Stimulated activated CD4-positive, alpha-beta T cell treated with anti-CD3 and anti-CD28 coated beads, Interleukin-1b, Interleukin-23, amount 100 ng/mL, for 24 hours (primary cell): ENCODE results near the gene AKAP6.
A peak's percentile ranks its signal among the peaks of the same experiment; 100 is the strongest.

Experiments used
- DNase-seq, 4 experiments: peaks; one replicate each; pipeline ENCODE4 v3.0.0-alpha.2; 2020; ENCODE audit warnings: low read depth in 4 of 4, low spot score in 1 of 4

The AKAP6 gene

GRCh38 chr14:32697114-32697513 is 368.0 kb downstream of the AKAP6 start:
- no peak for DNase-seq

- DNase-seq: no peak
These were observed 368.6 kb downstream of the AKAP6 start for GRCh38 chr14:32697704-32698103.

- DNase-seq: no peak
These were observed 369.7 kb downstream of the AKAP6 start for GRCh38 chr14:32698831-32699230.

DNA sequence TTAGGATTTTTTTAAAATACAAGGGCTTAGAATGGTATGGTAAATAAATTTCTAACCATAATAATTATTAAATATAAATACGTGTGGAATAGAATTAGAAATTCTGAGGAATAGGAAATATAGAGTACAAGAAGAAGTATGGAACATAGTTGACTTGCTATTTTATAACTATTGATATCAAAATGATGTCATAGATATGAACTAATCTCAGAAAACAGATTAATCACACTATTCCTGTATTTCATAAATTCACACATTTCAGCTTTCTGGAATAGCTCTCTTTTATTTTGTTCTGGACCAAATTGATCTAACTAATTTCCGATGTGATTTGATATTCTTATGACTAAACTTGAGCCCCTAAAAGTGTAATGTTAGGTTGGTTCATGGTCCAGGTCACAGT is 372.4 kb downstream of the AKAP6 start:
- no peak for DNase-seq

DNA sequence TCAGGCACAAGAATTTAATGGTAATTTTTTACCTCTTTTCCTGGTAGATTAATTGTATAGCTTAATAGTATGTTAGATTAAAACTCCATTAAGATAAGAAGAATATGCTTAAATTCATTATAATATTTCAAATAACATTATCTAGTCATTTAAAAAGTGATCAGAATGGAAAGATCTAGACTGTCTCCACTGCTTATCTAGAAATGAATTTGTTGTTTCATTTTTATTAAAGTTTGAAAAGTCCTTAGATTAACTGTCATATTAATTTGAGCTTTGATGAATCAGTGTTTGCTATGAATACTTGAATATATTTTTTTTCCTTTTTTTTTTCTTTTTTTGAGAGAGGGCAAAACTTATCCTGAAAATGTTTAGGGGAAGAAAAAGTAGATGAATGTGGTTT is 373.0 kb downstream of the AKAP6 start:
- no peak for DNase-seq

- DNase-seq: peak in 2 of 4 experiments; percentile 1 to 6
These were observed 373.5 kb downstream of the AKAP6 start for GRCh38 chr14:32702562-32702961.

GRCh38 chr14:32703183-32703621 is 374.1 kb downstream of the AKAP6 start:
- DNase-seq: no peak

DNA sequence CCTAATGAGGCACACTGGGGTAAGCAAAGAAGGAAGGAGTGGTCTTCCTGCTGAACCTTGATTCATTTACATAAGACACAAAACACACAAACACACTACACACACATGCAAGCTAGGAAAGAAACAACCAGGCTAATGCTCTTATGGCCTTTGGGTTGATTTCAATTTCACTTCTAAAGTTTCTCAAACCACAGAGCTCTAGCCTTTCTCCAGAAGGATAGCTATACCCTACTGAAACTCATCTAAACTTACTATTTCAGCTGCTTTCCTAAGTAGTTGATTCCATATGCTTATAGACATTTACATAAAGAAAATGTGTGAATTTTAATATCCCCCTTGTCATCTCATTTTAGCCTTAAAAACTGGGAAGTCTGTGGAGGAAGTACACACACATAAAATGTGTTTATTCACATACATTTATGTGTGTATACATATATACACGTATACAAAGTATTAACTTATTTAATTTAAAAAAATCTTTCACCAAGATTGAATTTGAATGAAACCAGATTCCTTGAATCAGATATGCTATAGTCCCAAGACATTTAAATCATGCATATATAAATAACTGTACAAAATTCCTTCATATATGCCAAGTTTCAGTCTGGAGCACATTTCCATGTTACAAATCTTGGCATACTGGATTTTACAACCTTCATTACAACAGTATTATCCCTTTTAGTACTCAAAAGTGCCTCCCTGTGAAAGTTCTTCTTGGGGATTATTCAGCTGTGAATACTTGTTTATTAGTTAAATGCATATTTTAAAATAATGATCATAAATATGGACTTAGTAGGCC is 377.8 kb downstream of the AKAP6 start:
- DNase-seq: no peak

- no peak for DNase-seq
These were observed 378.8 kb downstream of the AKAP6 start for GRCh38 chr14:32707742-32708500.

DNA sequence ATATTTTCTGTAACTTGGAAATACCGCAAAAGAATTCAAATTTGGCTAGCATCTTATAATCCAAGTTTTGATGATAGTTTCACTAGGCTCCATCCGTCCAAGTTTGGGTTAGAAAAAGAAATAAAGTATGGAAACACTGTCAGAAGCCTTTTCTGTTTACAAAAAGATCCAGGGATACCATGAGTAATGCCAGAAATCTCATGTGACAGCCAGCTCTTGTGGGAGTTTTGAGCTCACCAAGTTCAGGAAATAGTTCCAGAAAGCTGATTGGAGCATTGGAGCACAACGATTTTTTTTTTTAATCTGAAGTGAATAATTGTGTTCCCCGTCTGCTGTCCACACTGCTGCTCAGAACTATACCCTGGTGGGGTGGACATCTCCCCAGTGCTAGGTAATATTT is 379.9 kb downstream of the AKAP6 start:
- no peak for DNase-seq

DNA sequence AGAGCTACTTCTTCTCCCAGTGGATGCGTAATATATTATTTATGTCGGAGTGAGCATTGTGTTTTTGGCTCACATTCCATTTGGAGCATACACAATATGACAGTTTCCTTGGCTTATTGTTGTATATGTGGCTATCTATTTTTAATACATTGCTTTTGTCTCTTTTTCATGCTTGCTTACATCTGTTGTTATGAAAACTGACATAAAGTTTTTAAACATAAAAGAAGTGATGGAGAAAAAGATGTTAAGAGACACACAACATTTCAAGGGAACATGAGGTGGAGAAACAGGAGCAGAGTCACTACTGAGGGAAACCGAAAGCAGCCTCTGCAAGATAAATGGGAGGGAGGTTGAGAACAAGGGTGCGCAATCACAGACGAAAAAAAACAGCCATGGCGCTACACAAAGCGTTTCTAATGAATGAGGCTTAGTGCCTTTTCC is 381.2 kb downstream of the AKAP6 start:
- DNase-seq: no peak

- DNase-seq: no peak
These were observed 381.9 kb downstream of the AKAP6 start for GRCh38 chr14:32710731-32711680.

- DNase-seq: no peak
These were observed 384.8 kb downstream of the AKAP6 start for GRCh38 chr14:32713856-32714255.

DNA sequence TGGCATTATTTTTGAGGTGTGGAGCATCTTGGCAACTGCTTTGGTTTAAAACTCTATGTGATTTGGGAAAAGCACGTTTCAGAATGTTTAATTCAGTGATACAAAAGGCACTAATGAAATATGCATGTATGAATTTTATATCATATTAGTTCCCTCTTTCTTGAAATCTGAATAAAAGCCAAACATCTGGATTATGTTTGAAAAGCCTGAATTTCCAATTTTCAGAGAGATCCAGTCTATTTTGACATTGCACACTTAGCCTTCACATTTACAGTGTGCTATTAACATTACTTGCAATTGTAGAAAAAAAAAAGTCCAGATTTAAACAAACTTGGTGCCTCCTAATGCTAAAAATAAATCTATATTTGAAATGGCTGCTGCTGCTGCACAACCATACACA is 390.5 kb downstream of the AKAP6 start:
- no peak for DNase-seq

GRCh38 chr14:32720927-32721326 is 391.8 kb downstream of the AKAP6 start:
- DNase-seq: no peak

GRCh38 chr14:32722631-32723183 is 393.6 kb downstream of the AKAP6 start:
- DNase-seq: no peak

- no peak for DNase-seq
These were observed 395.9 kb downstream of the AKAP6 start for GRCh38 chr14:32724867-32725471.

GRCh38 chr14:32726516-32726915 is 397.4 kb downstream of the AKAP6 start:
- no peak for DNase-seq

GRCh38 chr14:32727832-32728231 is 398.7 kb downstream of the AKAP6 start:
- DNase-seq: no peak

- DNase-seq: no peak
These were observed 399.4 kb downstream of the AKAP6 start for GRCh38 chr14:32728526-32728925.

- no peak for DNase-seq
These were observed 399.9 kb downstream of the AKAP6 start for GRCh38 chr14:32728976-32729375.
